NCI-H446 (cell line): Measurements from ENCODE around the gene NLGN1.

ENCODE experiments used
- DNase-seq, 2 experiments: peaks; one replicate each; lab custom pipeline; 2025; lab: John Stamatoyannopoulos, UW

Gene NLGN1

DNA sequence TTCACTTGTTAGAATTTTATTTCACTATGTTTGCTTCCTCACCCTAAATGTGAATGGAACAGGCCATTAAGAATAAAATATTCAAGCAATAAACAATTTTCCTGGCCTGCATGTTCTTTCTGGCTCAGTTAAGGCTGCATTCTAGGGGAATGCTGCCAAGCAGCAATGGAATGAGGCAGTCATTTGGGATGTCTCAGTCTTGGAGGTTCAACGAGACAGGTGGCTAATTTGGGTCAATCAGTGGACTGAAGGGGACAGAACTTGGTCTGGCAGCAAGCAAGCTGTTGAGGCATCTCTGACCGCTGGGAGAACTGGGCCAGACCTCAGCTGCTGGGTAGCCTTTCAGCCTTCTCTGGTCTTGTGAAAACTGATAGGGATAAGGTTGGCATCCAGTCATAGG lies 241.6 kb downstream of the NLGN1 start:
- DNase-seq, result peak in 1 of 2 experiments; percentile 42

DNA sequence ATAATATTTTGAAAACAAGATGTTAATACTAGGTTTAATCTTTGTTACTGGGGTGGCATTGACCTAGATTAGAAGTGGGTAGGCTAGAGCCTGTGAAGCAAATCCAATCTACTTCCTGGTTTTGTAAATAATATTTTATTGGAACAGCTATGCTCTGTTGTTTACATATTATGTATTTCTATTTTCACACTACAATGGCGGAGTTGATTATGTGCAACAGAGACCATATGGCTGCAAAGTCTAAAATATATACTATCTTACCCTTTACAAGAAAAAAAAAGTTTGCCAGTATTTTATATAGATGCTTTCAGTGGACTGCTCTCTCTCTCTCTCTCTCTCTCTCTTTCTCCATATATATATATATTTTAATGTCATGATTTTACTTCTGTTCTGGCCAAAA lies 244.2 kb downstream of the NLGN1 start:
- DNase-seq, result no peak

DNA sequence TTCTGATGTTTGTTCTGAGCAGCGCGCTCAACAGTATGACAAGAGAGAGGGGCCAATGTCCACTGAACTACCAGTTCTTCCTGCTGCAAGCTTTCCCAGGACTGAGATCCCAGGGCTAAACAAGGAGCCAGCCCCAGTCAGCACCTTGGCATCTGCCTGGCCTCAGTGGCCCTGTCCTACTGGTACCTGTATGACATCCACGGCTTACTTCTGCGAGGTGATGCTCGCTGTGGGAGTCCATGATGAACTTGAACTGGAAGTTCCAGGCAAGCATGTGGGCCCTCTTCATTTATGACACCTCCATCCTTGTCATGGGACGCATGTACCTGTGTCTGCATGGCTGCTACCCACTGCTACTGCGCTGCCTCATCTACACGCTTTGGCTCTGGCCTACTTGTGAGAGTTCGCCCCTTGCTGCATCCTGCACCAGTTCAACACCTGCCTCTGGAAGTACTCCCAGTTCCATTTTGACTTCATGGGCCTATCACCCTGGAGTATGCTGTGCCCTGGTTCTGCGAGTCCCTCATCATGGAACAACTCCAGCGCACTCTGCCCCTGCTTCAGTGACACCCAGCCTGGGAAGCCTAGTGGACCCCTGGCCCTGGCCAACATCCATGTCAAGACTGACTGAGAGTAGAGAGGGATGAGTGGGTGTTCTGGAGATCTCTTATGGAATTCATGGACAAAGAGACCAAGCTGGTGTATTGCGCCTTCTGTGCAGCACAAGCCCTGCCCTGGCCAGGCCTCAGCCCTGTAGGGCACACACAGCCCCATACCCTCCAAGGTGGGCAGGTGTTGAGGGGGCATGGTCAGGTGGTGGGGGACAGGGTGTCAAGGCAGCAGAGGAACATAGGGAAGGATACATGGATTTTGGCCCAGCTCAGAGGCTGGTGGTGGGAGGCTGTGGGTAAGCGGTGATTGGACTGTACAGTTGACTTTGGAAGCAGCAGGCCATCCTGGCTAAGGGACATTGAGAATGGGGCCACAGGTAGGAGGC lies 246.8 kb downstream of the NLGN1 start:
- no peak for DNase-seq

DNA sequence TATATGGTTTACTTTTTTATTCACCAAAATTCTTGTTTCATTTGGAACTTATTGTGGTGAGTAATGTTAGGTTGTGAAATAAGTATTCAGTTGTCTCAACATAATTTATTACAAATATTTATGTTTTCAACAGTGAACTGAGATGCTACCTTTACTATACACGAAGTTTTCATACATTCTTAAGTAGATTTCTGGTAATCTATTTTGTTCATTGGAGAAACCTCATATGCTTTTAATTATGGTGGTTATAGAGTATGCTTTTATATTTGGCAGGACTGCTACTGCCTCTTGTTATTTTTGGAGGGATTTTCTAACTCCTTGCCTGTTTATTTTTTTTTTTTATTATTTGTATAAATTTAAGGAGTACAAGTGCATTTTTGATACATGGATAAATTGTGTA lies 253.1 kb downstream of the NLGN1 start:
- no peak for DNase-seq

DNA sequence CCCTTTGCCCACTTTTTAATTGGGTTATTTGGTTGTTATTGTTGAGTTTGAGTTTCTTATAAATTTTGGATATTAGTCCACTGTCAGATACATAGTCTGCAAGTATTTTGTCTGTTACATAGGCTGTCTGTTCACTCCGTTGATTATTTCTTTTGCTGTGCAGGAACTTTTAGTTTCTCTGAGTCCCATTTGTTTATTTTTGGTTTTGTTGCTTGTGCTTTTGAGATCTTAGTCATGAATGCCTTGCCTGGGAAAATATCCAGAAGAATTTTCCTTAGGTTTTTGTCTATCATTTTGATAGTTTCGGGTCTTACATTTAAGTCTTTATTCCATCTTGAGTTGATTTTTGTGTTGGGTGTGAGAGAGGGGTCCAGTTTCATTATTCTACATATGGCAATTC lies 254.5 kb downstream of the NLGN1 start:
- no peak for DNase-seq

DNA sequence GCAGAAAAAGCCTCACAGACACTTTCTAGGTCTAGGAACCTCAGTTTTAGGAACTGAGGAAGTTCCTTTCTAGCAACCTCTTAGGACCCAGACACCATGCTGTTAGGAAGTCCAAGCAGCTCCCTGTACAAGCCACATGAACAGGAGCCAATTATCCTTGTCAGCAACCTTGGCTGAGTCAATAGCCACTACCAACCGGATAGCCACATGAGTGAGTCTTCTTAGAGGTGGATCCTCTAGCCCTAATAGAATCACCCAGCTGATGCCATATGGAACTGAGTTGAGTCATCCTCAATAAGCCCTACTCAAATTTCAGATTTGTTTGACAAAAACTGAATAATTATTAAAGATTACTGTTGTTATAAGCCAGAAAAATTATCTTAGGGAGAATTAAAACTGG lies 256.2 kb downstream of the NLGN1 start:
- peak in 1 of 2 experiments; percentile 72 for DNase-seq

DNA sequence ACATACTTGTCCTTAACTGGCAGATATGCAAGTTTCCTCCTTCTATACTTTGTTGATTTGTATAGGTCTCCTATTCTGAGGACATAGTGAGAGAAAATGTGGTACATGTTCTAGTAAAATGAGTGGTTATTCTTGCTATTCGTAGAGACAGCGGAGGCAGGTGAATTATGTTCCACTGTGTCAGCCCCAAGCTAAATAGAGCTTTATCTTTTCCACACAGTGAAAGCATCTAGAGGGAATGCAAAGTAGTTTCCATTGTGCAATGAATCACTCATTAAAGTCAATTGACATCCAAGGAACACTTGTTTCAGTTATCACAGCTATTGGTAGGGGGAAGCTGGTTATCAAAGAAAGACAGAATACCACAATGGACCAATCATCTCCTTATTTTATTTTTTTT lies 262.4 kb downstream of the NLGN1 start:
- no peak for DNase-seq

DNA sequence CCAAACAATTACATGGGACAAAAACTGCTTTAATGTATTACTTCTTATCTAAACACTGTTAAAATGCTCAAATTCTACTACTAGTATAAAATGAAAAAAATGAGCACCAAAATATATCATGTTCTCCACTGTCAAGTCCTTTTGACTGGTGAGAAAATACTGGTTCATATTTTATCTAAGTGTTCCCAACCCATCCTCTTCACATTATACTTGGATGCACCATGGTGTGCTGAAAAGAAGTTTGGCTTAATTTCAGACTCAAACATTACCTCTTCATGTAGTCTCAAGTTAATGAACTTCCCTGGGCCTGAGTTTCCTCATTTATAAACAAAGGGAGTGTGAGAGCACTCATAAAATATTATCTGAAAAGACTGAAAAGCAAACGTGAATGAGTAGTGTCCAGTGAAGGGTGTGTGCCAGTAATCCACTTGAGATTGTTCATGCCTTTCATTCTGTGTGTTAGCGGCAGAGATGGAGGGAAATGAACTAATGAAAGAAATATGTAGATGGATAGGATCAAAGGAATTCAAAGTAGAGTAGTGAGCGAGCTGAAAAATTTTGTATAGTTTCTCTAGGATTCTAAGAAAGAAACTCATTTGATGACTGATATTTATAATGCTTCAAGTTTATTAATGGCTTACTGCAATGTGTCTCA lies 263.2 kb downstream of the NLGN1 start:
- DNase-seq, result peak; percentile 33 to 47

DNA sequence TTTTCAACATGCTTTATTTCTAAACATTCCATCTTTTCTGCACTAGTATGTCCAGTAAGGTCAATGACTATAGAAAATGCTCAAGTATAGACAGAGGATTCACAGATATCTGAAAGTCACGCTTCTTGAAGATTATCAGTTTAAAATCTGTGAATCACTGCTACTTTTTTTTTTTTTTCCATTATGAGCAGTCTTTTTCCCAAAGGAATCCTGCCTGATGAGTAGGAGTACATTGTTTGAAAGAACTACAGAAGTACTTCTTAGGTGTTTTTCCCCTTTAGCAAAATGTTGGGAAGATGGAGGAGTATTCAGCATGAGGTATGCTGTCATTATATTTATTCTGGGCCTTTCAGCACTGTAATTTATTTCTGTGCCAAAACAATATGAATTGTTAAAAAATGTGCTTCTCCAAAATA lies 266.2 kb downstream of the NLGN1 start:
- DNase-seq, result no peak

DNA sequence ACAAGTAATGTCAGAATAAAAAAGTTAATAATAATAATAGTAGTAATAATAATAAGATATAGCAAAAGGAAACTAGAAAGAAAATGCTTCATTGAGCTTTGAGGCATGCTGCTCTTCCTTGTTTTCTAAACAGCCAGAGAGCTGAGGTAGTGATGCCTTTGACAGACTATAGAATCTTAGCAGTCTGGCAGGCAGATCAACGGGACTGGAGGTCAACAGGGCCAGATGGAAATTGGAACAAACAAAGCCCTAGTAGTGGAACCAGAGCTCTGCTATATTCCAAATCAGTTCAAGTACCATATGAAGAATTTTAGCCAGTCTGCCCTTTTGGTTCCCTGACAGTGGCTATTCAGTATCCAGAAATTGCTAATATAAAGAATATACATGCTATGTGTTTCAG lies 278.6 kb downstream of the NLGN1 start:
- DNase-seq, result peak in 1 of 2 experiments; percentile 52

DNA sequence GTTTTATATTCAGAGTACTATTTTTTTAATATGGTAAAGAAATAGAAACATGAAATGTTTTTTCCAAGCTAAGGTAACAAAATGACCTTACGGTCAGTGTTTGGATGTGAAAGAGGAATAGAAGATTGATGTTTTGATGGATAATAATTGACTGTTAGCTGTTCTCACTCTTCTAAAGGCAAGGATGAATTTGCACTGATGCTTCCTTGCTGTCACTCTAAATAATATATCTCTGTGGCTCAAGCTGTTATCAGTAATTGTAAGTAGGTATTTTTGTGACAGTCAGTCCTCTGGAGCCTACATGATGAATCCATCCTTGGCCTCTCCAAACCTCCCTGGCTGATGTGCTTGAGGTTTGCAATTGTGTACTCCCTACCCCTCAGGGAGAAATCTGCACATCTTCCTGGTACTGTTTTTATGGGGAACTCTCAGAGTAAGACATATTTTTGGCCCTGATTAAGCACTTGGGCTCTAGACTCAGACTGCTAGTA lies 283.7 kb downstream of the NLGN1 start:
- no peak for DNase-seq

DNA sequence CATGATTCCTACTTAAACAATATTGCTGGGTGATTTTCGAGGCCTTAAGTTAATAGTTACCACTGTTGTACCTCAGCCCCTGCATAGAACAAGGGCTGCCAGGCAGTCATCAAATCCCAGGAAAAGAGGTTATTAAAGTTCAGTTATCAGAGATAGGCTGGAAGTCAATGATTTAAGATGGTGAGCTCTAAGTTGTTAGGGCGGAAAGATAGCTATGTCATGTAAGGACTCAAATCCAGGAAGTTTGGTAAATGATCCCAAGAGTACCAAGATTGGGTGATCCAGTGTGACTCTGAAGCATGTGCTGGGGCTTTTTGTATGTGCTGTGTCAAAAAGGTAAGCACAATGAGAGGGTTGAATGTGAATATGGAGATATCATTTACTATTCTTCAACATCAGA lies 287.9 kb downstream of the NLGN1 start:
- no peak for DNase-seq

DNA sequence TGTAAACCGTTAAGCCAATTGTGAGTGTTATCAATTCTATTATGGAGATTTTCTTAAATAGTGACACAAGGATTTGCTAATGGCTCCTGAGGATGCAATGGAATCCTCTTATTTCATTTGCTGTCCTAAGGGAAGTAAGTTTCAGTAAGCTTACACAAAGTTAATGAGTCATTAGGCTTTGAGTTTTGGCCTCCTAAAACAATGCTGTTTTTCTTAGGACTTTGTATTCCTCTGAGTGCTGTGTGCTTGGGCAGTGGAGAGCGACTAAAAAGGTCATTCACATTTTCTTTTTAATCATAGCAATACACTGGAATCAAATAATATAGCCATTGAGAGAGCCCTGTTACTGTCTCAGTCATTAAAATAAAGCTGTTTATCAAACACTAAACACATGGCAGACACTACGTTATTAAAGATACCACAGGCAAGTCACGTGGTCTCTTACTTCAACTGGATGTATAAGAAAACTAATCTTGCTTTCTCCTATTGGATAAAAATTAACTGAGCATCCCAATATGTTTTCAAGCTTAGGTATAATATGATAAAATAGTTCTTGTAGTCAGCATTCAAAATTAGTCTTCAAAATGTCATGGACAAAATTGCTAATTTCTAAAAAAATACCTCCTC lies 290.8 kb downstream of the NLGN1 start:
- no peak for DNase-seq

DNA sequence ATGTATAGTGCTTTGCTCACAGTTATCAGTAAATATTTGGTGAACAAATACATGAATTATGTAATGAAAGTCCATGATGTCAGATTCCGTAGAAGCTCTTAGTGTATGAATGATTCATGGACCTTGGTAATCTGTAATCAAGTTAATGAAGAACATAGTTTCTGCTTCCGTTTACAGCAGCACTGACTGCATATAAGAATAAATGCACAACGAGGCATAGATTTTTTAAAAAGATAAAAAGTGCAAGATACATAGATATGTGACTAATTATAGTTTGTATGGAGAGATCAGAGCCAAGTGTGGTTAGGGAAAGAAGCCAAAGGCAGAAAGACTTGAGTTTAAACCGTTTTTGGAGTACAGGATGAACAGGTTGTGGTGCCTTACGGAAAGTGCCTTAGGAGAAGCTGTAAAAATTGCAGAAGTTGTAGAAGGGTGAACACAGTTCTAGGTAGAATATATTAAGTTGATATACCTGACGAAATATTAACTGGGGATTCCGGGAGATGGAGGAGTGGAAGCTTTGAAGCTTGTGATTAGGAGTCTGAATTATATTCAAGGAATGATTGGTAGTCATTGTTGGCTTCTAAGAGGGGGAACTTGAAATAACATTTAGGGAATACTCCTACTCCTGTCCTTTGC lies 293.1 kb downstream of the NLGN1 start:
- peak; percentile 25 to 28 for DNase-seq

DNA sequence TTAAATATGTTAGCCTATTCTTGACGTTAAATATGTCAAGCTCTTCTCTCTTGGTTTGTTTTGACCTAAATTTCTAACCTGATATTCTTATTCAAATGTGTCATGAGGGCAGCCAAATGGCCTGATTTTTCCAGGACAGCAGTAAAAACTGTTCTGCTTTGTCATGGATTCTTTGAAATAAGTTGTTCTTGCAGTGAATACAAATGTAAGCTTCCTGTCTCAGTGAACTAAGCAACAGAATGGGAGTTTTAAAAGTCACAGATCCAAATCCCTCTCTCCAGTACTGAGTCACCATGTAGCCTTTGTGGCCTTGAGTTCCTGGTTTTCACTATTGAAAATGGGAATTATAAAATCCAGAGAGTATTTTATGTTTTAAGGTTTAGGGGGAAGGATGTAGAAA lies 301.8 kb downstream of the NLGN1 start:
- no peak for DNase-seq

DNA sequence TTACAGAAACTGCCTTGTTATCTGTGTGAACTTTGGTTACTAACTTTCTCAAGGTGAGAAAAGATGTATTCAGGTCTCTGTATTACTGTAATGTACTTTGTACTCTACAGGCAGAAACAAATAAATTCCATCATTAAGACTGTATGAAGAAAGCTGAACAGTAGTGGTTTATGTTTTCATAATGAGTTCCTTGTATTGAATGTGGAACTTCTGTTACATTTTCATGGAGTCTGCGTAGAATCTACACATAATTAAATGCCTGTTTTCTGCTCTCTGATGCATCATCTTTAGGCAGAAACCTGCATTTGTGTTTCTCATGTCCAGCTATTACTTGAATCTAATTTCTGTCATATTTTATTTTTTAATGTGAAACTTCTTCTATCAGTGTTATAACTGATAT lies 302.8 kb downstream of the NLGN1 start:
- no peak for DNase-seq

DNA sequence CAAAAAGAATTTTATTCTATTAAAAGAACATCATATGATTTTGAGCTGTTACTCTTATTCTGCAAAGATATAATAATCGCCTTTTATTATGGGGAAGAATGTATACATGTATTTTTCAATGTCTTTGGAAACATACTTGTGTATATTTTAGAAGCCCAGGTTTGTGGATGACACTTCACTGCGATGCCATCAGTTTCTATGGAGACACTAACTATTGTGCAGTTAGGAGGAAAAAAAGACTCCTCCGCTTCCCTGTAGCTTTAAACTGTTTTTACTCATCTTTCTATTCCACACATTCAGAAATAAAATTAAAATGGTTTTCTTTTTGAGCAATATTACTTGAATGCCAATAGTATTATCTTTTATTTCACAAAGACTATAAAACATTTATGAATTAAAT lies 305.0 kb downstream of the NLGN1 start:
- no peak for DNase-seq

DNA sequence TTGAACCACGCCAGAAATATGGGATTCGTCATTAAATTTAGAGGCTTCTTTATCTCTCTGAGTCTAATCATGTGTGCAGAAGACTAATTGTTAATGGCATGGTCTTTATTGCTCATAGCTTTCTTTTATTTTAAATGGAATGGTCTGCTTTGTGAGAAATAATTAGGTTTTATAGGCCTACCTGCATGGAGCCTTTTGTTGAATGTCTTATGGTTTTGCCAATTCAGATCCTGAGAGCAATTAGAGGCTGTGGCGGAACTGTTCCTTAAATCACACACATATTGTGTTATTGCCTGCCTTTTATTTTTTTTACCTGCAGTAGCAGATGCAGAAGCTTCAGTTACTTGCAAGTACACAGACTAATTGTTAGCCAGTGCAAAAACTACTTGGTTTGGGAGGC lies 306.2 kb downstream of the NLGN1 start:
- no peak for DNase-seq

DNA sequence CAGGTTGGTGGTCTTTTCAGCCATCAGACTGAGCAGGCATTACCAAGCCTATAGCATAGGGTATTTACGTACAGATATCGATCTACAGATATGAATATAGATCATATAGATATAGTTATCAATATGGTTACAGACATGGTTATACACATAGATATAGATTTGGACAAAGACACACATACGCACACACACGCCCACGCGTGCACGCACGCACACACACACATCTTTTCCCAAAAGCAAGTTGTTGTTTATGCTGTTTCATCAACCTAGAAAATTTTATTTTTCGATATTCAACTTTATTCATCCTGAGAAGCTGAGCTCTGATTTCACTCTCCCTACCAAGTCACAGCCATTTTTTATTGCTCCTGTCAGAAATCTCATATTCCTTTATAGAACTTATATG lies 309.1 kb downstream of the NLGN1 start:
- no peak for DNase-seq

DNA sequence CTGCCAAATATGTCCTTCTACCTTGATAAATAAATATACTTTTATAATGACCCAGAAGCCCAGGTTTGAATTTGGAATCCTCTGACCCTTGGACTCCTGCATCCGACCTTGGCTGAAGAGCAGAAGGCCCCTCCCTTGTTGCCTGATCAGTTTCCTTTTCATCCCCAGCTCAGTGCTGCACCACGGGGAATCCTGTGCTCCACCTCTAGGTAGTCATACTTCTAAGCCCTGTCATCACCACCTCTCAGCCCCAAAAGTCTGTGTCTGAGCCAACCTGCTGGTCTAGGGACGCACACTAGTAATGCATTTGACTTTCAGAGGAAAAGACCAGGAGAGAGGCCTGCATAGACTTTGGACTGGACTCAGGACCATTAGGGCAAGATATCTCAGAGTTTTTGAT lies 310.6 kb downstream of the NLGN1 start:
- DNase-seq, result no peak

DNA sequence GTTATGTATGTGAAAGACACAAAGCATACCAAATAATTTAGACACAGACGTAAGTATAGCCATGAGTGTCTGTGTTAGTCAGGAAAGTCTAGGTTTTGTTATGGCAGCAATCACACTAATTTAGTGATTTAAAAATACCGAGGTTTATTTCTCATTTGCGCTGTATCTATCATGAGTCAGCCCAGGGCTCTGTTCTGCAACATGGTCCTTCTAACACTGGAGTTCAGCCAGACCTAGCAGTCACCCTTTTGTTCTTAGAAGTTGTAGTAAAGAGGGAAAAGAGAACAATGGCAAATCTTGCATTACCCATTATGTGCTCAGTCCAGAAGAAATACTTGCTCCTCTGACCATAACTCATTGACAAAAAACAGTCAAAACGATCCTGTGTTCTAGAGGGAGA lies 311.5 kb downstream of the NLGN1 start:
- DNase-seq, result no peak

DNA sequence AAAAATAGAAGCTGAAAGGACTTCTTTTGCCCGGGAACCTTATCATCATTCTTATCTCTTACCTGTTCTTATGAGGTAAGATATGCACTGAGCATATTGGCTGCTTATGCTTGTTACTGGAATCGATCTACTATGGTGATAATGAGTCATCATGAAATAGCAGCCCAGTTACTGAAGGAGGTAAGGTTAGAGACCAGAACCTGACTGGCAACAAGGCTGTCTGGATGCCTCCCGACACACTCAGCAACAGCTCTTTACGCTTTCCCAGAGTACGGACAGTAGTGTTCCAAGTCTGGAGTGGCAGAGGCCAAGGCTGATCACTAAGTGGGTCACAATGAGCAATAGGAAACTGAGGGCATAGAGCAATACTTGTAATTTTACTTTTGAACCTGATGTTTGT lies 314.1 kb downstream of the NLGN1 start:
- DNase-seq, result no peak
